Measurements from ENCODE around the gene ZSWIM6. TPM values are rescaled to one million over a fixed set of nuclear protein-coding genes. Genes with fewer than 3 reads are reported as not detected.
"Not testable (repeated sequence)": the region's sequence is repeated elsewhere in the genome, so short reads cannot be mapped to it uniquely, and the experiment has no call there.

Gene ZSWIM6
- total RNA-seq, 1 donor from 2014 or later = 40.1 TPM

DNA sequence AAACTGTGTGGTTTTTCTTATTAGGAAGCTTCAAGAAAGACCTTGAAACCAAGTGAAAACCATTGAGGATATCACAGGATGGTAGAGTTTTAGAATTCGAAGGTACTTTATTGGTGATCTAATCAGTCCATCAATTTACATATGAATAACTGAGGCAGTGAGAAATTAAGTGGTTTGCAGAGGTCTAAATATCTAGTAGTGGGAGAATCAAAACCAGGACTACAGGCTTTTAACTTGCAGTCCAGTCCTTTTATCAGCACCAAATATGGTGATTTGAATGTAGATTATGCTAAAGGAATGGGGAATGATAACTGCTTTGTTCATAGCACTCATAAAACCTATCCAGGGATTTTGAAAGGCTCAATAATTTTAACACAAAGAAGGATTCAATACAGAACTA, 85.8 kb downstream of the ZSWIM6 start:
- Histone ChIP-seq H3K4me1 (ENCODE audit: insufficient read depth, low read length) (peaks cover 13% of the 10 kb centered on the region), H3K4me3 (ENCODE audit: insufficient read depth, low read depth, low read length) (no peak overlapping the region), H3K4me2 (ENCODE audit: low read length) (no peak overlapping the region), H3K27me3 (ENCODE audit: insufficient read depth, low read length) (no peaks in the 10 kb centered on the region), H3K27ac (ENCODE audit: low read depth, low read length) (no peak overlapping the region), H3K9ac (ENCODE audit: low read length) (no peak overlapping the region), H4K20me1 (ENCODE audit: insufficient read depth, low read length) (peaks cover 78% of the 10 kb centered on the region), H3K36me3 (ENCODE audit: insufficient read depth, low read length) (no peaks in the 10 kb centered on the region), H3K79me2 (ENCODE audit: insufficient read depth, low read length) (peaks cover 92% of the 10 kb centered on the region), H3K9me3 (ENCODE audit: insufficient read depth, low read depth, low read length) (no peaks in the 10 kb centered on the region), H2AFZ (ENCODE audit: low read depth, low read length) (no peak overlapping the region)
- FAIRE-seq = no peak
- Mint-ChIP-seq H3K36me3 (ENCODE audit: low read depth, unreplicated experiment) (peaks cover 3% of the 10 kb centered on the region), H3K27ac (ENCODE audit: unreplicated experiment) (no peak overlapping the region), H3K4me1 (ENCODE audit: low read depth, unreplicated experiment) (peaks cover 44% of the 10 kb centered on the region), H3K27me3 (ENCODE audit: low read depth, unreplicated experiment) (no peaks in the 10 kb centered on the region), H3K4me3 (ENCODE audit: unreplicated experiment) (peak overlapping the region; percentile 21), H3K9me3 (ENCODE audit: unreplicated experiment) (peaks cover 2% of the 10 kb centered on the region)
- no peak for DNase-seq (ENCODE audit: low read depth)
- TF ChIP-seq EZH2 (IDR thresholded peaks at IDR 0.05; ENCODE audit: insufficient read depth, low read length) = no peak
- TF ChIP-seq, protein P1, sequence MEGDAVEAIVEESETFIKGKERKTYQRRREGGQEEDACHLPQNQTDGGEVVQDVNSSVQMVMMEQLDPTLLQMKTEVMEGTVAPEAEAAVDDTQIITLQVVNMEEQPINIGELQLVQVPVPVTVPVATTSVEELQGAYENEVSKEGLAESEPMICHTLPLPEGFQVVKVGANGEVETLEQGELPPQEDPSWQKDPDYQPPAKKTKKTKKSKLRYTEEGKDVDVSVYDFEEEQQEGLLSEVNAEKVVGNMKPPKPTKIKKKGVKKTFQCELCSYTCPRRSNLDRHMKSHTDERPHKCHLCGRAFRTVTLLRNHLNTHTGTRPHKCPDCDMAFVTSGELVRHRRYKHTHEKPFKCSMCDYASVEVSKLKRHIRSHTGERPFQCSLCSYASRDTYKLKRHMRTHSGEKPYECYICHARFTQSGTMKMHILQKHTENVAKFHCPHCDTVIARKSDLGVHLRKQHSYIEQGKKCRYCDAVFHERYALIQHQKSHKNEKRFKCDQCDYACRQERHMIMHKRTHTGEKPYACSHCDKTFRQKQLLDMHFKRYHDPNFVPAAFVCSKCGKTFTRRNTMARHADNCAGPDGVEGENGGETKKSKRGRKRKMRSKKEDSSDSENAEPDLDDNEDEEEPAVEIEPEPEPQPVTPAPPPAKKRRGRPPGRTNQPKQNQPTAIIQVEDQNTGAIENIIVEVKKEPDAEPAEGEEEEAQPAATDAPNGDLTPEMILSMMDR (IDR thresholded peaks at IDR 0.05; ENCODE audit: insufficient read depth, low read depth, low read length) = no peak

DNA sequence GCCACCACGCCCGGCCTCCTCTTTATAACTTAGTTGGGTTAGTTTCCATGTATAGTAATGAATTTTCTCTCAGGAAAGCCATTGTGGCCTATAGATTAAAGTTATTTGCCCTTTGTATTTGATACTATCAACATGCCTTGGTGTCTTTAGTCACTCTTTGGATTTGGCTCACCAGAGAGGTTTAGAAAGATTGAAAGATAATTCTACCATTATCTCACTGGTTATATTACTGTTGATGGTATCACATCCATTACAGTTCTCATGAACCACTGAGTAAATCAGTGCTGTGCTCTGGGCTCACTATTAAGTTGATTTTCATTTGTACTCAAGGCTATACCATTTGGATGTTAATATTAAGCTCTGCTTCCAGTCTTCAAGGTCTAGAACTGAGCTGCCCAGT, 87.0 kb downstream of the ZSWIM6 start:
- Histone ChIP-seq H3K9ac (ENCODE audit: low read length) (no peak overlapping the region), H3K9me3 (ENCODE audit: insufficient read depth, low read depth, low read length) (no peaks in the 10 kb centered on the region), H3K4me2 (ENCODE audit: low read length) (no peak overlapping the region), H3K27ac (ENCODE audit: low read depth, low read length) (no peak overlapping the region), H3K4me1 (ENCODE audit: insufficient read depth, low read length) (peaks cover 13% of the 10 kb centered on the region), H3K79me2 (ENCODE audit: insufficient read depth, low read length) (peaks cover 100% of the 10 kb centered on the region), H3K36me3 (ENCODE audit: insufficient read depth, low read length) (no peaks in the 10 kb centered on the region), H4K20me1 (ENCODE audit: insufficient read depth, low read length) (peaks cover 86% of the 10 kb centered on the region), H2AFZ (ENCODE audit: low read depth, low read length) (no peak overlapping the region), H3K4me3 (ENCODE audit: insufficient read depth, low read depth, low read length) (no peak overlapping the region), H3K27me3 (ENCODE audit: insufficient read depth, low read length) (no peaks in the 10 kb centered on the region)
- FAIRE-seq (no peak), DNase-seq (ENCODE audit: low read depth) (no peak)
- Mint-ChIP-seq H3K27me3 (ENCODE audit: low read depth, unreplicated experiment) (no peaks in the 10 kb centered on the region), H3K9me3 (ENCODE audit: unreplicated experiment) (peaks cover 4% of the 10 kb centered on the region), H3K4me1 (ENCODE audit: low read depth, unreplicated experiment) (peaks cover 44% of the 10 kb centered on the region), H3K27ac (ENCODE audit: unreplicated experiment) (no peak overlapping the region), H3K4me3 (ENCODE audit: unreplicated experiment) (no peak overlapping the region), H3K36me3 (ENCODE audit: low read depth, unreplicated experiment) (peaks cover 6% of the 10 kb centered on the region)
- TF ChIP-seq, protein P1 (IDR thresholded peaks at IDR 0.05; ENCODE audit: insufficient read depth, low read depth, low read length) = no peak
- no peak for TF ChIP-seq EZH2 (IDR thresholded peaks at IDR 0.05; ENCODE audit: insufficient read depth, low read length)

DNA sequence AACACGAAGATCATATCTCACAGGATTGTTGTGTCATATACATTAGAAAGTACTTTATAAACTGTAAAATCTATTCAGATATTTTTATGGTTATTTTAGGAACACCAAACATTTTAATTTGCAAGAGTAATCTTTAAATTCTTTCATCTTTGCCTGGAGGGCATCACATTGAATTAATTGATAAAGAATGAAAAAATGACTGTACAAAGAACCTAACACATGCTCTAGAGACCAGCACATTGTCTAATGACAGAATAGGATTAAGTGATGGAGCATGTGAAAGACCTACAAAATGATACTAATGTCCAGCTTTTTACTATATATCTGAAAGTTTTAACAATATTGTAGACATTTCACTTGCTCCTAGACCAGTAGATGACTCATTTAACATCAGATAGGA, 88.0 kb downstream of the ZSWIM6 start:
- TF ChIP-seq EZH2 (IDR thresholded peaks at IDR 0.05; ENCODE audit: insufficient read depth, low read length) = no peak
- Histone ChIP-seq H3K4me2 (ENCODE audit: low read length) (no peak overlapping the region), H2AFZ (ENCODE audit: low read depth, low read length) (no peak overlapping the region), H3K79me2 (ENCODE audit: insufficient read depth, low read length) (peaks cover 100% of the 10 kb centered on the region), H3K4me1 (ENCODE audit: insufficient read depth, low read length) (peaks cover 13% of the 10 kb centered on the region), H3K4me3 (ENCODE audit: insufficient read depth, low read depth, low read length) (no peak overlapping the region), H3K27me3 (ENCODE audit: insufficient read depth, low read length) (no peaks in the 10 kb centered on the region), H3K9me3 (ENCODE audit: insufficient read depth, low read depth, low read length) (no peaks in the 10 kb centered on the region), H4K20me1 (ENCODE audit: insufficient read depth, low read length) (peaks cover 87% of the 10 kb centered on the region), H3K9ac (ENCODE audit: low read length) (no peak overlapping the region), H3K36me3 (ENCODE audit: insufficient read depth, low read length) (no peaks in the 10 kb centered on the region), H3K27ac (ENCODE audit: low read depth, low read length) (no peak overlapping the region)
- H3K27me3 Mint-ChIP-seq (ENCODE audit: low read depth, unreplicated experiment) = no peaks in the 10 kb centered on the region
- no peak overlapping the region for H3K4me3 Mint-ChIP-seq (ENCODE audit: unreplicated experiment)
- no peak overlapping the region for H3K27ac Mint-ChIP-seq (ENCODE audit: unreplicated experiment)
- FAIRE-seq (no peak), DNase-seq (ENCODE audit: low read depth) (no peak)
- H3K9me3 Mint-ChIP-seq (ENCODE audit: unreplicated experiment) = peaks cover 3% of the 10 kb centered on the region
- H3K4me1 Mint-ChIP-seq (ENCODE audit: low read depth, unreplicated experiment) = peaks cover 43% of the 10 kb centered on the region
- peaks cover 6% of the 10 kb centered on the region for H3K36me3 Mint-ChIP-seq (ENCODE audit: low read depth, unreplicated experiment)

DNA sequence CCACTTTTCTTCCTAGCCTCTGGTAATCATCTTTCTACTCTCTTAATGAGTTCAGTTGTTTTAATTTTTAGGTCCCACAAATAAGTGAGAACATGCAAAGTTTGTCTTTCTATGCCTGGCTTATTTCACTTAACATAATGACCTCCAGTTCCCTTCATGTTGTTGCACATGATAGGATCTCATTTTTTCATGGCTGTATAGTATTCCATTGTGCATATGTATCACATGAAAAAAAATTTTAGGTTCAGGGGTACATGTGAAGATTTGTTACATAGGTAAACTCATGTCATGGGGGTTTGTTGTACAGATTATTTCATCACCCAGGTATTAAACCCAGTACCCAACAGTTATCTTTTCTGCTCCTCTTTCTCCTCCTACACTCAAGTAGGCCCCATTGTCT, 89.2 kb downstream of the ZSWIM6 start:
- H3K9me3 Mint-ChIP-seq (ENCODE audit: unreplicated experiment); H3K27me3 Mint-ChIP-seq (ENCODE audit: low read depth, unreplicated experiment): not testable (repeated sequence)
- H4K20me1 ChIP-seq (ENCODE audit: insufficient read depth, low read length) = peaks cover 87% of the 10 kb centered on the region

More for the DNA sequence above, 89.2 kb downstream of the ZSWIM6 start:
- H3K4me3 ChIP-seq (ENCODE audit: insufficient read depth, low read depth, low read length); H3K36me3 Mint-ChIP-seq (ENCODE audit: low read depth, unreplicated experiment); FAIRE-seq; DNase-seq (ENCODE audit: low read depth); H2AFZ ChIP-seq (ENCODE audit: low read depth, low read length); H3K4me1 ChIP-seq (ENCODE audit: insufficient read depth, low read length); H3K9ac ChIP-seq (ENCODE audit: low read length); H3K4me2 ChIP-seq (ENCODE audit: low read length); H3K36me3 ChIP-seq (ENCODE audit: insufficient read depth, low read length); H3K4me3 Mint-ChIP-seq (ENCODE audit: unreplicated experiment); H3K27ac ChIP-seq (ENCODE audit: low read depth, low read length); H3K27ac Mint-ChIP-seq (ENCODE audit: unreplicated experiment); H3K27me3 ChIP-seq (ENCODE audit: insufficient read depth, low read length); H3K9me3 ChIP-seq (ENCODE audit: insufficient read depth, low read depth, low read length): not testable (repeated sequence)
- H3K4me1 Mint-ChIP-seq (ENCODE audit: low read depth, unreplicated experiment) = peaks cover 40% of the 10 kb centered on the region
- peaks cover 100% of the 10 kb centered on the region for H3K79me2 ChIP-seq (ENCODE audit: insufficient read depth, low read length)
